GM18511 (cell line): ENCODE data around the gene NPTX2.
"Not testable (repeated sequence)": the region's sequence is repeated elsewhere in the genome, so short reads cannot be mapped to it uniquely, and the experiment has no call there.

ENCODE experiments used
- ATAC-seq: cut with Tn5 transposase; IDR thresholded peaks from one replicate; pipeline ENCODE4 v1.9.1; 2021; ENCODE audit warnings: mild to moderate bottlenecking, moderate library complexity; ENCODE audit not compliant: unreplicated experiment

NPTX2 gene, protein sequence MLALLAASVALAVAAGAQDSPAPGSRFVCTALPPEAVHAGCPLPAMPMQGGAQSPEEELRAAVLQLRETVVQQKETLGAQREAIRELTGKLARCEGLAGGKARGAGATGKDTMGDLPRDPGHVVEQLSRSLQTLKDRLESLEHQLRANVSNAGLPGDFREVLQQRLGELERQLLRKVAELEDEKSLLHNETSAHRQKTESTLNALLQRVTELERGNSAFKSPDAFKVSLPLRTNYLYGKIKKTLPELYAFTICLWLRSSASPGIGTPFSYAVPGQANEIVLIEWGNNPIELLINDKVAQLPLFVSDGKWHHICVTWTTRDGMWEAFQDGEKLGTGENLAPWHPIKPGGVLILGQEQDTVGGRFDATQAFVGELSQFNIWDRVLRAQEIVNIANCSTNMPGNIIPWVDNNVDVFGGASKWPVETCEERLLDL

DNA sequence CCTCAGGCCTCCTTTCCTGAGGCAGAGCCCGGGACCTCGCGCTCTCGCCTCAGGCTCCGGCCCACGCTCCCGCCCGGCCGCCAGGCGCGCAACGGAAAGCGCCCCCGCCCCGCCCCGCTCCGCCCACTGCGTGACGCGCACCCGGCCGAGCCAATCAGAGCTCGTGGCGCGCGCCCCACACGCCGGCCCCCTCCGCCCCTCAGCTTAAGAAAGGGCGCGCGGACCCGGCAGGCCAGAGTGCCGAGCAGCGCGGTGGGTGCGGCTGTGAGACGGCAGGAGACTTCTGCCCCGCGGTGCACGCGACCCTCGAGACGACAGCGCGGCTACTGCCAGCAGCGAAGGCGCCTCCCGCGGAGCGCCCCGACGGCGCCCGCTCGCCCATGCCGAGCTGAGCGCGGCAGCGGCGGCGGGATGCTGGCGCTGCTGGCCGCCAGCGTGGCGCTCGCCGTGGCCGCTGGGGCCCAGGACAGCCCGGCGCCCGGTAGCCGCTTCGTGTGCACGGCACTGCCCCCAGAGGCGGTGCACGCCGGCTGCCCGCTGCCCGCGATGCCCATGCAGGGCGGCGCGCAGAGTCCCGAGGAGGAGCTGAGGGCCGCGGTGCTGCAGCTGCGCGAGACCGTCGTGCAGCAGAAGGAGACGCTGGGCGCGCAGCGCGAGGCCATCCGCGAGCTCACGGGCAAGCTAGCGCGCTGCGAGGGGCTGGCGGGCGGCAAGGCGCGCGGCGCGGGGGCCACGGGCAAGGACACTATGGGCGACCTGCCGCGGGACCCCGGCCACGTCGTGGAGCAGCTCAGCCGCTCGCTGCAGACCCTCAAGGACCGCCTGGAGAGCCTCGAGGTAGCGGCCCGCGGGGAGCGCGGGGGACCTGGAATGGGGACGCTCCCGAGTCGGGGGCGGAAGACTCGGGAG lies at the start of gene NPTX2:
TSS of gene NPTX2 (plus strand) at position 235 of the 909 bp plus-strand sequence. CDS start at position 412, 177 bp downstream.
- ATAC-seq, result no peak

DNA sequence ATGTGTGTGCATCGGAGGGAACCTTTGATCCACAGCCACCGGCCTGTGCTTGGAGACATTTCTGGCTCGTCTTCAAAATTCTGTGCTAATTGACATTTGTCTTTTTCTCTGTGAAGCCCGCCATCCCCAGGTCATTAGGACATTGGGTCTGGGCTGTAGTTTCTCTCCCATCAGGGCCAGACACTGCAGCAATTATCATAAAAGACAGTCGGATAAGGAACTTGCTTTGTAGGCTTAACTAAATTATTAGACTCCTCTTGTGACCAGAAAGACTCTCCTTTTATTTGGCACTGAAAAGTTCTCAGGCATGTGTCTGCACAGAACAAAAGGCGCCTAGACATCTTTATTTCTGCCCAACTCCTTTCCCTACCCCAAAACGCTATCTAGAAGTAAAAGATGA lies 49.1 kb upstream of the NPTX2 start:
- no peak for ATAC-seq

DNA sequence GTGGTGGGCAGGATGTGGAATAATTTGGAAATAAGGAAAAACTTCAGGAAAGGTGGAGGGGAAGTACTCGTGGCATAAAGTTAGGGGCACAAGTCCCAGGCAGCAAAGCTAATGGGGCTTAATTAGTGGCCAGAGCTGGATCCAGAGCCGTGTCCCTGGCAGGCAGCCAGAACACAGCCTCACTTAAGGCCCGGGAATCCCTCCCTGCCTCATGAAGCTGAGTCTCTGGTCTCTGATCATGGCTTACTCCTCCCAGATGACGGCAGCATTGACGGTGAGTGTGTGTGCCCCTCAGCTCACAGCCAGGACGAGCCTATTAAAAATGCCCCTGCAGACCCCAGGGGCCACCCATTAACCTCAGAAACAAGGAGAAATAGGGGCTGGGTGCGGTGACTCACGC lies 48.2 kb upstream of the NPTX2 start:
- no peak for ATAC-seq

DNA sequence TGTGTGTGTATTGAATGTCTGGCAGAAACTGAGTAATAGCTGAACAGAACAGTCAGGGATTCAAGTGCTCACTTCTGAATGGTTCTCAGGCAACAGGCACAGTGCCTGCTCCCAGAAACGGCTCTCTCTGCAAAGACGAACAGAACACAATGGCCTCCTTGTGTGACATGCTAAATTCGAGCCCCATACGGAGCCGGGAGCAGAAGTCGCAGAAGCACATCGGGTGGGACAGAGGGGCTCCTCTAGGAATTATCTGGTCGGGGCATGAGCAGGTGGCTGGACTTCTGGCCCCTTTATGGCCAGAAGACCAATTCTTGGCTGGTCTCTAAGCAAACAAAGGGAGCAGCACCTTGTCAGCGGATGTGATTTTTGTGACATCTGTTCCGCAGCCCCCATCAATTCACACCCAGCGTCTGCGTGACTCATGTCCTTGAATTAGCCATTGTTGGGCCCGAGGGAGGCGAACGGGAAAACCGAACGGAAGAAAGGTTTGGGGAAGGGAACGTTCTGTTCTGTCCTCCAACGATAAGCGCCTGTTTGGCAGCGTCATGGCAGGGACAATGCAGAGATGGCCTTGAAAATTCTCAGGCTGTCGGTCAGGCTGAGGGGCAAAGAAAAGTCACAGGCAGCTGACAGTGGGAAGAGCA lies 47.3 kb upstream of the NPTX2 start:
- ATAC-seq, result no peak

DNA sequence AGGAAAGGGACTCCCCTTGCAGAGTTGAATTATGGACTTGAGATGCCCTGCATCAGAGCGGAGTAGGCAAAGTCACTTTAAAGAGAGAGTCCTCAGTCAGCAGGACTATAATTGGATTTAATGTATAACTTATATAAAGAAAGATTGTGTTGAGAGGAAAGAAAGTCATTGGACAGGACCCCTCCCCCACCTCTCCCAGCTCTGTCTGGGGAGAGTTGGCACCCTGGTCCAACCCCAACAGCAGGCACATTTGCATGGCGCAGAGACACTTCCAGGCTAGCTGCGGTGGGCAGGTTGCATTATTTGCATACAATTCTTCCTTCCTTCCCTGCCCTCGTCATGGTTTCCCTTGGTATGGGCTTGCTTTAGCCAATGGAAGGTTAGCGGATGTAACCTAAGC lies 46.1 kb upstream of the NPTX2 start:
- no peak for ATAC-seq

DNA sequence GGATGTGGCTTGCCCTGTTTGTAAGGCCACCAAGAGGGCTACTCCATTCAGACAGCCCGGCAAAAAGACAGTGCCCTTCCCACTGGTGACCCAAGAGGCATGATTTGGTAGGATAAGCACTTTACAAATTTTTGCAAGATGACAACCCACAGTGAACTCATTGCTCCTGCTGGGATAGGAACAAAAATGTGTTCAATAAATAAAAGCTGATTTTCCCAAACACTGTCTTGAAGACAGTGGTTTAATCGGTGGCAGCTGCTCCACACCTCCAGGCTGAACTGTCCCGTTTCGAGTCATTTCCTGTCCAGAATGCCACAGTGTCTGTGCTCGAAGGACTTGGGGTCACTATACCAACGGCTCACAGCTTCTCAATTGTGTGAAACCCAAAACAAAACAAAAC lies 45.1 kb upstream of the NPTX2 start:
- ATAC-seq, result no peak

DNA sequence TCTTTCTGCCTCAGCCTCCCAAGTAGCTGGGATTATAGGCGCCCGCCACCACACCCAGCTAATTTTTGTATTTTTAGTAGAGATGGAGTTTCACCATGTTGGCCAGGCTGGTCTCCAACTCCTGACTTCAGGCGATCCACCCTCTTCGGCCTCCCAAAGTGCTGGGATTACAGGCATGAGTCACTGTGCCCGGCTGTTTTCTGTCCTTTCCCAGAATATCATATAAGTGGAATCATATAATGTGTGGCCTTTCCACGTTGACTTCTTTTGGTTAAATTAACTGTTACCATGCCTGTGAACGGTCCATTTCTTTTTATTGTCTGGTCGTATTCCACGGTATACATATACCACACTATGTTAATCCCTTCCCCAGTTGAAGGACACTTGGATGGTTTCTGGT lies 44.4 kb upstream of the NPTX2 start:
- not testable (repeated sequence) for ATAC-seq

DNA sequence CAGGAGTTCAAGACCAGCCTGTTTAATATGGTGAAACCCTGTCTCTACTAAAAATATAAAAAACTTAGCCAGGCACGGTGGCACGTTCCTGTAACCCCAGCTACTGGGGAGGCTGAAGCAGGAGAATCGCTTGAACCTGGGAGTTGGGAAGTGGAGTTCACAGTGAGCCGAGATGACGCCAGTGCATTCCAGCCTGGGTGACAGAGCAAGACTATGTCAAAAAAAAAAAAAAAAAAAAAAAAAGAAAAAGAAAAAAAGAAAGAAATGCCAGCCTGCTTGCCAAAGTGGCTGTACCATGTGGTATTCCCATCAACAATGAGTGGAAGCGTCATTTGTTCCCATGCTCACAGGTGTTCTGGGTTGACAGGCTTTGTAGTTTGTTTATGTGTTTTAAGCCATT lies 43.3 kb upstream of the NPTX2 start:
- ATAC-seq, result no peak

DNA sequence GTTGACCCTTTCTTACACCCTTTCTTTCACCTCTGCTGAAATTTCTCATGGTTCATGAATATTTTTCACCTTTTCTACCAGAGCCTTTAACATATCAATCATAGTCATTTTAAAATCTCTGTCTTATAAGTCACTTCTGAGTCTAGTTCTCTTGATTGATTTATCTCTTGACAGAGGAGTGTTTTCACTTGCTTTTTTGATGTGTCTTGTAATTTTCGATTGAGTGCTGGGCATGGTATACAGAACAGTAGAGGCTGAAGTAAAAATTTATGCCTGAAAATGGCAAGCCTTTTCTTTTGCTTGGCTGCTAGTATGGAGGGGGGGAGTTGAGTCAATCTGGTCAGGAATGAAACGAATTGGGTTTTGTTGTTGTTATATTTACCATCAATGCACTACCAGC lies 41.2 kb upstream of the NPTX2 start:
- no peak for ATAC-seq

DNA sequence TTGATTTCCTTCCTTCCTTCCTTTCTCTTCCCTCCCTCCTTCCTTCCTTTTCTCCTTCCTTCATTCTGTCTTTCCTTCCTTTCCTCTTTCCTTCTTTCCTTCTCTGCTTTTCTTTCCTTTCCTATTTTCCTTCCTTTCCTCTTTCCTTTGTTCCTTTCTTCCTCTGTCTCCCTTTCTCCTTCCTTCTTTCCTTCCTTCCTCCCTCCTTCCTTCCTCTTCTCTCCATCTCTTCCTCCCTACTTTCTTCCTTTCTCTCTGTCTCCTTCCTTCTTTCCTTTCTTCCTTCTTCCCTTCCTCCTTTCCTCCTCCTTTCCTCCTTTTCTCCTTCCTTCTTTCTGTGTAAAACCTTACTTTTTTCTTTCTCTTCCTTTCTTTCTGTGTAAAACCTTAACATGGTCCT lies 32.3 kb upstream of the NPTX2 start:
- no peak for ATAC-seq

DNA sequence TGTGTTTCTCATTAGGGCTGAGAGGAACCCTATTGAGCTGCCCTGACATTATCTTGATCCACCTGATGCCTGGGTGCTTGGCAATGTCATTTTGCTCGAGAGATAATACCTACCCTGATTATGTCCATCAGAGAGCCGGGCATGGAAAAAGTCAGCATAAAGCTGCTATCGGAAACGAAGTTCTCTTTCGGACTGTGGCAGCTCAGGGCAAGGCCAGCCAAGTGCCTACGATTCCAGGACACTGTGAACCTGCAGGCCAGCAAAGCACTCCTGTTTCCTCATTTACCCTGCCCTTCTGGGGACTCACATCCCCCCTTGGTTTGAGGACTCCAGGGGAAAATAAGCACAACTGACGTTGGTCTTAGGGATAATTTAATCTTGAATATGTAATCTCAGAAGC lies 25.2 kb upstream of the NPTX2 start:
- no peak for ATAC-seq

DNA sequence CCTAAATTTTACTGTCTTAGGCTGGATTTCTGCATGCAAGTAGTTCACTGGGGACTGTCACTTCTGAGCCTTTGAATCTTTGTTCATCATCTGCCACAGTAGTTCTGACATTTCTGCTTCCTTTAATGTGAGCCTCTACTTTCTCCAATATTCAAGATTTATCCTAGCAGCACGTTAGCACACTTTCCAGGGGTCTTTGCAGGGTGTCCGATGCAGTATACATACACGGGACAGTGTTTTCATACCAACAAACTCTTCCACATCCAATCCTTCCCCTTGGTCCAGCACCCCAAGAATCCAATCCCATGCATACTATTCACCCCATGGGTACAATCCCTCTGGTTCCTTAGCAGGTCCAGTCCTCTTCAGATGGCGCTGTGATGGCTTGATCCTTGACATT lies 22.7 kb upstream of the NPTX2 start:
- ATAC-seq, result no peak

DNA sequence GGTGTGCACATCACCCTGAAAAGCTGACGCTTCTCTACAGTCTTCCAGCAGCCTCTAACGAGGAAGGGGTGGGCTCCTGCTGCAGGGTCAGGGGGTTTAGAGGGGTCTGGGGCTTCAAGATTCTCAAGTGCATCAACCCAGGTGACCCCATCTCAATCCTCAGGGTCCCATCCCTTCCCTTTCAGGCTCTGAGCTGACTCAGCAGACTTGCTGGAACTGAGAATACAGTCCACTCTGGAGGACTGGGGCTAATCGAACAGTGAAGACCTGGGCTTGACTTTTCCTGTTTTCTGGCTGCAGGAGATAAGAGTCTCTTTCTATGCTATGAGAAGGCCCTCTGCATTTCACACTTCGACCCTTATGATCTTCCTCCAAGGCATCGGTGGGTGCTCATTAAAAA lies 22.3 kb upstream of the NPTX2 start:
- ATAC-seq, result no peak

DNA sequence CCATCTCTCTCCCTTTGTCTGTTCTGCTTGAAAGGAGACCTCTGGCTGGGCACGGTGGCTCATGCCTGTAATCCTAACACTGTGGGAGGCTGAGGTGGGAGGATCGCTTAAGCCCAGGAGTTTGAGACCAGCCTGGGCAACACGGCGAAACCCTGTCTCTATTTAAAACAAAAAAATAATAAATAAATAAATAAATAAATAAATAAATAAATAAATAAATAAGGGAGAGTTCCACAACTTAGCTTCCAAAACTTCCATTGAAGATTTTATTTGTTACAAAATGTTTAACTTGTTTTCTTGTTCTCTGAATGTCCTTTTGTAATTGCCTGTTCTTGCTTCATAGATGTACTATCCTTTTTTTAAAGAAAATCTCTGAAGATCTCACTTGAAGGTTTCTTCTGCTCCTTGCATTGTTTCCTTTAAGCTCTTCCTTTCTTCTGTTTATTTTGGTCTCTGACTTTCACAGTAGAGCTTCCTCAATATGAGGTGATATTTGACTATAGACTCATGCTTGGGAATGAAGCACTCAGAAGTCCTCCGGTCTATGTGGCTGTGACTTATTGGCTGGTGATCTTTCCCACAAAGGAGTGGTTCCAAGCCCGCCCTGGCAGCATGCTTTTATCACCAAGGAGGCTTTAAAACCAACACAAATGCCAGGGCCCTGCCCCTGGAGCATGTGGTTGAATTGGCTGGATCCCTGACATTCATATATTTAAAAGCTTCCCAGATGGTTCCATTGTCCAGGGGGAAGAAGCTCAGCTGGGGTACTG lies 18.1 kb upstream of the NPTX2 start:
- no peak for ATAC-seq

DNA sequence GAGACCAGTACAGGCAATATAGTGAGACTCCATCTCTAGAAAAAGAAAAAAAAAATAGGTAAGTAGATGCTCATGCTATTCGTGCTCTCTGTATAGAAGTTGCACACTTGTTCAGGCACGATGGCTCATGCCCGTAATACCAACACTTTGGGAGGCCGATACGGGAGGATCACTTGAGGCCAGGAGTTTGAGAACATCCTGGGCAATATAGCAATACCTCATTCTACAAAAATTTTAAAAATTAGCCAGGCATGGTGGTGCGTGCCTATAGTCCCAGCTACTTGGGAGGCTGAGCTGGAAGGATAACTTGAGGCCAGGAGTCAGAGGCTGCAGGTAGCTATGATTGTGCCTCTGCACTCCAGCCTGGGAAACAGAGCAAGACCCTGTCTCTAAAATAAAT lies 17.2 kb upstream of the NPTX2 start:
- no peak for ATAC-seq

DNA sequence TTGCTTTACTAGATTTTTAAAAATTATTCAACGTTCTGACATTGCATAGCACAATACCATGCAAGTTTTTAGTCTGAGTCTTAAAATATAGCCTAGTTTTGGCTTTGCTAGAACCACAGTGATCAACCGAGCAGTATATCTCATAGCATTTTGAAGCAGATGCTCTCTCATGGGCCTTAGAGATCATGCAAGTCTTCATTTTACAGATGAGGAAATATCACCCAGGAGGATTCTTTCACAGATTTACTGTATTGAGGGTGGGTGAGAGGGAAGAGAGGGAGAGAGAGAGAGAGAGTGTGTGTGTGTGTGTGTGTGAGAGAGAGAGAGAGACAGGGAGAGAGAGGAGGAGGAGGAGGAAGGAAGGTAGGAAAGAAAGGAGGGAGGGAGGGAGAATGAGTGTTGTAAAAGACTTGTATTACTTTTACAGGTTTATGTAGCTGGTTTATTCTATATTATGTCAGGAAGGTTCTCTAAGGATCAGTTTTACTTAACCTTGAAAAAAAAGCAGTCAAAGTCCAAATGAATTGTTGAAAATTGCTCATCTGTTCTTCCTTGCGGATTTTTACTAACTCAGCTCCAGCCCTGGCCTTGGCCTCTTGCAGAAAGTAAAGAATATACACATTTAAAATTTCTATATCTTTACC lies 14.2 kb upstream of the NPTX2 start:
- ATAC-seq, result no peak

DNA sequence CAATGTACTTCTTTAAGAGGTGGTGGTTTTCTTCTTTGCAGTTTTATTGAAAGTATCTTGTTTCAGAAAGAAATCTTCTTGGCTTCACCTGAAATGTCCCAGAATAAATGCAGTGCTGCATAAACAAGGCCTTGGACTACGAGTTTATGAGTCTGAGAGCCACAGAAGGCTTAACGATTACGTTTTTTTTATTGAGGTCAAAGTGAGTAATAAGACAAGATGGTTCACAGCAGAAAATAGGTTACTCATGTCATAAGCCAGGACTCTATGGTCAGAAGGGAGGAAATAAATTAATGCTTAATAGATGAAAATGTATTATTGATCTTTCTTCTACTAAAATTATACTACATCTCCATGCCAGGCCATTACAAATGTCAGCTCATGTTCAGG lies 13.7 kb upstream of the NPTX2 start:
- ATAC-seq, result no peak

DNA sequence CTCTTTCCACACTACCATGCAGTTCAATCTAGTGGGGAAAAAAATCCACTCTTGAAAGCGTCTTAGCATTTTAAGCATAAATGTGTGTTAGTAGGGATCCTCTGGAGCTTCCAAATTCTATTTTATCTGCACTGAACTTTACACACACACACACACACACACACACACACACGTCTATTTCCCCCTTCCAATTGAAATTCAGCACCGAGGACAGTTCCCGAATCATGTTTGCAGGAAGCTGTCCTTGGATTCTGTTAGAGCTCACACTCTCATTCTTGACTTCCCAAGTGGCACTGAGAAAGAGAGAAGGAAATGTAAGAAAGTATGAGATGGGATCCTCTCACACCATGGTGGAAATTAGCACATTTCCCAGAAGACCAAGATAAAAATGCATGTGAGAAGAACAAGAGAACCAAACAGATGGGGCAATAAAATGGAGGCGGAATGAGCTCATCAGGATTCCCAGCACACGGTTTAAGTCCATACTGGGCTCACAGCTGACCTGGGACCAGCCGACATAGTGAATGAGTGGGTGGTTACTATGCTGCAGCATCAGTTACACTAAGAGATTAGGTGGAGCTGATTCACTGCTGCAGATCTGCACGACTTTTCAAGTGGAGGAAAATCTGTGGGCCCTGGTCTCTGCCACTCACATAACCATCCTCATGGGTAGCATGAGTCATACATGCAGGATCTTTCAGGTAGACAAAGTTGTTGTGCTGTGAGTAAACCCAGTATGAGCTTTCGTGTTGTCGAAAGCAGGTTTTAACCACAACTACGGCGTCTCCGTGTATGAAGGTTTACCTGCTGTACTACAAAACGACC lies 3.3 kb upstream of the NPTX2 start:
- ATAC-seq, result no peak

DNA sequence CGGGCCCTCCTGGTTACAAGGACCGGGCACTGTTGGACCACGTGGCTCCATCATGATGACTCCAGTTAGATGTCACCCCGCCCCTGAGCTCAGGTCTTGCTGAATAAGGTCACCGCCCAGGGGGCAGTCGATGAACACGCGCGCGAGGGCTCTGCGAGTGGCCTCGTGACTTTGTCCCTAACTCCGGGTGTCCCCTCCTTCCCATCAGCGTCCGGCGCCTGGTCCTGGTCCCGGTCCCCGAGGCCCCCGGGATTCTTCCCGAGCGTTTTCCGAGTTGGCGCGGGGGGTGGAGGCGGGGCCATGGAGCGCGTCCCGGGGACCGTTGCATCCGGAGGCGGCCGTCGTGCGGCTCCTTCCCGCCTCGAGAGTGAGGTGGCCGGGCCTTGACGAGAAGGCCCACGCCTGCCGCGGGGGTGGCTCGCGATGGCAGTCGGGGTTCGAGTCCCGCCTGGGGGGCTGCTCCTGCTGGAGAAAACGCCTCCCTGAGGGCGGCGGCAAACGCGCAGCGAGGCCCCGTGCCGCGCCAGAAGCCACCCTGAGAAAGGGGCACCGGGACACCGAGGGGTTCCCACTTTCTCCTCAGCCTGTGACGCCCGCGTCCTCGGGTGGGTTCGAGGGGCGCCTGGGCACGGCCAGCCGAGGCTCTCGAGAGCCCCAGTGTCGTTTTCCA lies 569 bp upstream of the NPTX2 start:
- no peak for ATAC-seq
